K562 (cell line): ENCODE data around the gene SLC24A3. TPM values are rescaled to one million over a fixed set of nuclear protein-coding genes. Genes with fewer than 3 reads are reported as not detected.

Experiments
- EWSR1 ChIP-seq: fragments of 450-650 bp; IDR thresholded peaks from 2 replicates; pipeline ENCODE4 v1.6.1; 2018; ENCODE audit warnings: borderline replicate concordance, mild to moderate bottlenecking, low read depth, moderate library complexity; ENCODE audit not compliant: partially characterized antibody
- ZBTB40 ChIP-seq, 2 experiments: fragments of 450-650 bp in 1 of 2; sonication (generic) in 1 of 2; formaldehyde crosslinking in 1 of 2; IDR thresholded peaks; 2 replicates each; pipeline versions ENCODE4 v1.7.1 to v1.9.0; 2016 to 2022; ENCODE audit warnings: inconsistent platforms in 1 of 2, mild to moderate bottlenecking in 1 of 2, missing genetic modification reagents in 1 of 2
- polyA plus RNA-seq, 8 experiments: library from polyadenylated mRNA; depleted of rRNA in 4 of 8; stranded (reverse) in 5 of 8; unstranded in 3 of 8; fragments of >200 nt; fragmentation: Nextera tagmentation in 2 of 8; fragmentation: Illumina TruSeq in 1 of 8; extraction: Ambion mirVana in 2 of 8; extraction: Trizol in 1 of 8; gene quantifications; 2 replicates each; pipeline versions ENCODE4 v1.2.1 to v1.2.3, GENCODE V29; 2011 to 2014; ENCODE audit warnings: inconsistent platforms in 1 of 8, missing spikeins in 1 of 8
- total RNA-seq, 7 experiments: library from RNA; depleted of rRNA in 6 of 7; stranded (reverse); fragments of >200 nt in 6 of 7; fragmentation: Illumina TruSeq in 2 of 7; extraction: Trizol in 2 of 7; gene quantifications; 2 replicates each; pipeline versions ENCODE4 v1.2.1 to v1.2.3, GENCODE V29; 2011 to 2021; ENCODE audit warnings: low replicate concordance in 1 of 7
- TF ChIP-seq, protein P1 (sequence below): sonication (generic); formaldehyde crosslinking; IDR thresholded peaks from 2 replicates; pipeline ENCODE4 v1.8.1; 2022; ENCODE audit warnings: missing genetic modification reagents

Gene SLC24A3
- total and polyA plus RNA-seq, 9 of the 15 experiments (the other 6 are each of a cell fraction or from before 2014, with no cell fraction given) = not detected

GRCh38 chr20:19562426-19562825, 350.0 kb downstream of the SLC24A3 start (continued):
- TF ChIP-seq ZBTB40 (IDR thresholded peaks at IDR 0.05) (no peak), ZBTB40 (CRISPR knock-in tag; IDR thresholded peaks at IDR 0.05) (no peak), EWSR1 (no peak)
- TF ChIP-seq, protein P1, sequence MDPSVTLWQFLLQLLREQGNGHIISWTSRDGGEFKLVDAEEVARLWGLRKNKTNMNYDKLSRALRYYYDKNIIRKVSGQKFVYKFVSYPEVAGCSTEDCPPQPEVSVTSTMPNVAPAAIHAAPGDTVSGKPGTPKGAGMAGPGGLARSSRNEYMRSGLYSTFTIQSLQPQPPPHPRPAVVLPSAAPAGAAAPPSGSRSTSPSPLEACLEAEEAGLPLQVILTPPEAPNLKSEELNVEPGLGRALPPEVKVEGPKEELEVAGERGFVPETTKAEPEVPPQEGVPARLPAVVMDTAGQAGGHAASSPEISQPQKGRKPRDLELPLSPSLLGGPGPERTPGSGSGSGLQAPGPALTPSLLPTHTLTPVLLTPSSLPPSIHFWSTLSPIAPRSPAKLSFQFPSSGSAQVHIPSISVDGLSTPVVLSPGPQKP = no peak
